ENCODE data around the gene SH3RF2.

SH3RF2 gene

DNA sequence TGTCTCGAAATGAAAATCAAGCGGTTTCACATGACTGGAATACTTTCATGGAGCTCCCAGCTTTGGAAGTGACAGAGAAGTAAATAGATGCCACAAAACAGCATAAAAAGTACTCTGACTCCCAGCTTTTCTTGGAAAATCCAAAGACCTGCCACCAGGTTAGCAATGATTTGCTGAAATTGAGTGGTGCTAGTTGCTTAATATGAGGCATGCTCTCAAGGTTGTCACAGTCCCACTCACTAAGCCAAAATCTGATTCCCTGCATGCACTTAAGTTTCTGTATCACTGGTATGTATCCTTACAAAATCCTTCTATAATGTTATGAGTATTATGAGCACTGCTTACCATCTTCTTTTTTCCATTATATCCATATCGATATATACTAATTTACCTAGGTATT lies 13.0 kb upstream of the SH3RF2 start:
- DNase-seq = no peak

DNA sequence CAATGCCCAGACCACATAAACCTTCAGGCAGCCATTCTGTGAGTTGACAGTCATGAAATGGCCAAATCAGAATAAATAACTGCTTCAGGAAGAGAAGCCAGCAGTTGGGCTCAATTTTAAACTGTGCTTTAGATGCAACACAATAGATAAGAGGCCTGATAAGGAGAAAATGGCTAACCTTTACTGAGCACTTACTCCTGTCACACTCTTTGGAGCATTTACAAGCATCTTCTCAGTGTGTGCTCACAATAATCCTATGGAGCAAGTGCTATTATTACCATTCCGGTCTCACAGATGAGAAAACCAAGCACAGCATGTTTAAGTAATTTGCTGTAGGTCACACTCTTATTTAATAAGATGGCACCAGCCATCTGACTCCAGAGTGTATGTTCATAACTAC lies 11.5 kb upstream of the SH3RF2 start:
- no peak for DNase-seq

DNA sequence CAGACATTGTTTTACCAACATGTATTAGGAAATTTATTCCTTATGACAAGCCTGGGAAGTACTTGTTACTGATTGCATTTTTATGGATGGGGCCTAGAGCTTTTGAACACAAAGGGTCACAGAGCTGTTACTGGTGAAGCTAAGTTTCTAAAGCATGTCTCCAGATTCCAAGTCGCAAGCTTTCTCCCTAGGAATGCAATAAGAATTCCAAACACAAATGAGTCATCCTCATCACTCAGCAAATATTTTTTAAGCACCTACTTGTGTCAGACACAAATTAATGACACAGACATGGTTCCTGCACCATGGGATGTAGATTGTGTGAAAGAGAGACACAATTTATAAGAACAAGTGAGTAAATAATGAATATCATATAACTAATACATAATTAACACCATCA lies 11.0 kb upstream of the SH3RF2 start:
- no peak for DNase-seq

DNA sequence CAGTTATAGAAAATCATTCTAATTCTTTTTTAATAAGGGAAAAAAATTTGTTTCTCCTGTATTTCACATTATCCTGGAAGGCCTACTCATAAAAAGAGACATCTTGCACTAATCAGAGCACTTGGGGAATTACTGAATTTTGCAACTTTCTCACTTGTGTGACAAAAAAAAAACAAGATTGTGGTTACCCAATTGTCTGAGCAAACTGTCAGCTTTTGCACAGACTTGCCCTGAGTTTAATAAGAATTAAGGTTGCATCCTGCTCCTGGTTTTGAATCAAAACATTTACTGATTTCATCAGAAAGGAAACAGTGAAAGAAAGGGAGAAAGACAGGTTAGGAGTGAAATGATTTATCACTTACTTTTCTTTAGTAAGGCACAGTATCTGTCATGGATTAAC lies 10.6 kb upstream of the SH3RF2 start:
- no peak for DNase-seq

DNA sequence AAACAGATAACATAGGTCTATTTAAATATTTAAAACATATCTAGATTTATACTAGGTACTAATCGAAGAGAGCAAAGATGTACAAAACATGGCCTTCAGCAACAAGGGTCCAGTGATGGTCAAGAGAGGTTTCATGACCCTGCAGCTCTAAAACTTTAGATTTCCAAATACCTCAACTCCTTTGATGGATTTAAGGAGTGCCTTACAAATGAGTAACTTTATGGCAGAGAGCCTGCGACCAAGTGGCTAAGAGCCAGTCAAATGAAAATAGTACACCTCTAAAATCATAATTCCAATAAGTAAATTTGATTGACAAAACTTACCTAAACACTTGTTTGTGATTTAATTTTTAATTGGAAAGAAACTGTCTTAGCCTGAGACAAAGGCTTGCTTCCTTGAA lies 4.7 kb upstream of the SH3RF2 start:
- no peak for DNase-seq

DNA sequence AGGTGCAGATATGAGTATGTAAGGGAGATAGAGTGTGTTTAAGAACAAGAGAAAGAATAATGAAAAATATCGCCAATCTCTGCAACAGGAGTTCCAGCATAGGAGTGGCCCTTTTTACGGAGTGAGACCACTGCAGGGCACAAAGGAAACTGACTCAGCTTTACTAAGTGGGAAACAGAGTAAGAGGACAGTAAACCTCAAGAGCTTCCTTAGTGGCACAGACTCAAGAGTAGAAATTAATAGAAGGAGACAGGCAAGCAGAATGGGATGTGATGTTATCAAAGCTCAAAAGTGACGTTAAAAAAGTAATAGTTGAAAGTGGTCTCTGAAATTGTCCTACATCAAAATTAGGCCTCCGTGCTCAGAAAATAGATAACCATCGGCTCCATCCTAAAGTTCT lies 2.1 kb upstream of the SH3RF2 start:
- DNase-seq = no peak

DNA sequence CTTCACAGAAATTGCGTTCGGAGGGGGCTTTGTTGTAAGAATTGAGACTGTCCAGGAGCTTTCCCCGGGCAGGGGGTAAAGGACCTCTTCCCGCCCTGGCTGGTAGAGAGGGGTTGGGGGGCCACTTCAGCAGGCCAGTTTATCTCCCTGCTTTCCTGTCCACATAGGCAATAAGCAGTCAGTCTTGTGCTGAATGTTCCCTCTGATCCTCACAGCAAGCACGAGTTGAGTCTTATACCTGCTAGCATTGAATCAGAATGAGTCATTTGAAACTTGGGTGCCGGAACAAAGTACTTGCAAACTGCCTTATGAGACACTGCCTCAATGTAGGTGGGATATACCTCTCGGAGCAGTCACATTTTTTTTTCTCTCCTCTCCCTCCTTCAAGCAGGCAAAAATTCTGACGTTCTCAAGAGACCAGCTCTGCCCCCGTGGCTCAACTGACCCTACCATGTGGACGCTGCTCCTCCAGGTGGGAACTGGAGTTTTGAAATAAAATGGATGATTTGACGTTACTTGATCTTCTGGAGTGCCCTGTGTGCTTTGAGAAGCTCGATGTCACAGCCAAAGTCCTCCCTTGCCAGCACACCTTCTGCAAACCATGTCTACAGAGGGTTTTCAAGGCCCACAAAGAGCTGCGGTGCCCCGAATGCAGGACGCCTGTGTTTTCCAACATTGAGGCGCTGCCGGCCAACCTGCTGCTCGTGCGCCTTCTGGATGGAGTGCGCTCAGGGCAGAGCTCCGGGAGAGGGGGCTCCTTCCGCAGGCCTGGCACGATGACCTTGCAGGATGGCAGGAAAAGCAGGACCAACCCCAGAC lies 1.3 kb downstream of the SH3RF2 start:
- no peak for DNase-seq

DNA sequence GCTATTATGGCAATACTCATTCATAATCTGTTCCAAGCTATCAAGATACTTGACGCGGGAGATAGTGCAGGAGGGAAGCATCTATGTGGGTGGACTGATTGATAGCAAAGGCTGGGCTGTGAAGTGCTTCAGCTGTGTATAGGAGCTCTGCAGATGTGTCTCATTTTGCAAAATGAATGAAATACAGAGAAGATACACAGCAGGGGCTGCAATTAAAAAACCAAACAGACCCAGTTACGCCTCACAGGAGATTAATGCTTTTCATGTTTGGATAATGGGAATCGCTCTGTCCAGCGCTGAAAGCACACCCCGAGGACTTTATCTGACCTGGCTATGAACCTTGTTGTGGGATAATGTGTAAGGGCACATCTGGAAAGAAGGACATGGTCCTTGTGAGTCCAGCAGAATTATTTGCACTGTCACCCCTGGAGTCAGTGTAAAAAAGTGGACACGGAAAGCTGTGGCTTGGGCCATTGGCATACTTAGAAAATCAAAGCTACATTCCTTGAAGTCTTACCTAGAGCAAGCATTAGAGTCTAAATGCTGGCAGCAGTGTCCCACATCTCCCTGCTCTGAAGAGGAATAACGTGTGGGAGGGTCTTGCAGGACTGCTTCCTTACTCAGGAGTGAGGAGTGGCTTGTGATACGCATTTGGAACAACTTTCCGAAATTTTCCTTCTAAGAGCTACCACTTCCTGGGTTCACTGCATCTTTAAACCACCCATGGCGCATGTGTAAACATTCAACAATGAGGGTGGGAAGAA lies 2.6 kb downstream of the SH3RF2 start:
- no peak for DNase-seq

DNA sequence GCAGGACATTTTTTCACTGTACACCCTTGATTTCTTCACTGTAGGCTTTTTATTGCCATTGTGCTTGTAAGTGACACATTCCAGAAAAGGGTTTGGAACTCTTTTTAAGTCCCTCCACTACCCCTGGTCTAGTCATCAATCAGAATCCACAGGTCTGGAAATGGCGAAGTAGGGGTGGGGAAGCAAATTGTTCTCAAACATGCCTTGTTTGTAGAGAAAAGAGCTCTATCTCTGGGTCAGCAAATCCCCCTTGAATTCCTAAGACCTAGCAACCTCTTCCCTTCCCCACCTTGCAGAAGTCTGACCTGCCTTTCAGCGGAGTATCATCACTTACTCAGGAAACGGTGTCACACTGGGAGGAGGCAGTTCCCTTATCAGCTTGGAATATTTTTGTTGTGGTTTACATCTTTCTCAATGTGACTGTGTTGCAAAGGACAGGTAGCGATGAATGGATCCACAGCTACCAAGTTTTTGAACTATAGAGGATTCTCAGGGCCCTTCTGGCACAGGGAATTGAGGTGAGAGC lies 3.2 kb downstream of the SH3RF2 start:
- no peak for DNase-seq

DNA sequence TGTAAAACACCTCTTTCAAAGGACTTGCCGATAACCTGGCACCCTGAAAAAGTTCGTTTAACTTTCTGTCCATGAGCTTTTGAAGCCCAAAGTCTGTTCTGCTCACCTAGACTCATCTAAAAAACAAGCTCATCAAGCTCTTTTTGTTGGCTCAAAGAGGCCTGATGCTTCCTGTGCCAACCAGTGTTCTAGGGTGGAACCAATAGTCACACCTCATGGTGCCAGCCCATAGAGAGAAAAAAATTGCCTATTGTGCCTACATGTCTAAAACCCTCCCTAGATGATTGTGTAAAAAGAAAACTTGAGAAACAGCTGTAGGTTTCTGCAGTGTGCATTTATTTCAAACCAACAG lies 4.7 kb downstream of the SH3RF2 start:
- DNase-seq = no peak

DNA sequence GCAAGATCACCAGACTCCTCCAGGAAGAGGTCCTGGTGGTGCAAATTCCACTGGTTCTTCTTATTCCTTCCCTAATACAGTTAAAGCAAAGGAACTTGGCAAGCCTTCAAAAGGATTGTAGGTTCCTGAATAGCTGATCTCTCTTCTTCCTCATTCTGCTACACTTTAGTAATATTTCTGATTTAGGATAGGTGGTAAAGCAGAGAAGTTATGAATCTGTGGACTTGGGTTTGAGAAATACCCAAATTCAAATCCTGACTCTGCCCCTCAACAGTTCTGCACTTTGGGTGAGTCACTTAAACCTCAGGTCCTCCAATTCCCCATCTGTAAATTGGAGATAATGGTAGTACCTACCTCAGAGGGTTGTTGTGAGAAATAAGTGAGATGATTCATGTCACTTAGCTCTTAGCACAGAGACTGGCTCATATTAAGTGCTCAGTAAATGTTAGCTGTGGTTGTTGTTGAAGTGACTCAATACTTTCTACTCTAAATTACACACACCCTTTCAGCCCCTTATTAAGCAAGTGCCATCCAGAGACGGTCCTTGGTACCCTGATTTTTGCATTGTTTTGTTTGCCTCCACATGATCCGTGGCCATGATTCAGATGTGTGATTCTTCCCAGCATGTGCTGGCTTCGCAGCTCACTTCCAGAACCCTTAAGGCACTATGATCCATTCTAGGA lies 5.2 kb downstream of the SH3RF2 start:
- no peak for DNase-seq

DNA sequence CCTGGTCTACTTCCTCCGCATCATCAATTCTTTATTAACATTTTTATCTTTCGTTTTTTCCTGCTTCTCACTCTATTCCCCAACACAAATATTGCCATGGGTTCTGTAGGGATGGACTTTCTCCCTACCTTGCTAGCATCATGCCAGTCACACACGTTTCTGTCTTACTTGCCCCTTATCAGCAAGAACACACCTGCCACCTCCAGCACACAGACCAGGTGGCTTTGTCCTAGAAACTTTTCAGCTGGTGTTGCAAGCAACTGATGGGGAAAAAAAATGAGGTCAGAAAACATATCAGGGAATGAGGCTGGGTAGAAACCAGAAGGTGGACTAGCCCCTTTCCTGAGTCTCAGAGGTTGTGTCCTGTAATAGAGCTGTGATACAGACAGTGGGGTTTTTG lies 5.8 kb downstream of the SH3RF2 start:
- DNase-seq = no peak

DNA sequence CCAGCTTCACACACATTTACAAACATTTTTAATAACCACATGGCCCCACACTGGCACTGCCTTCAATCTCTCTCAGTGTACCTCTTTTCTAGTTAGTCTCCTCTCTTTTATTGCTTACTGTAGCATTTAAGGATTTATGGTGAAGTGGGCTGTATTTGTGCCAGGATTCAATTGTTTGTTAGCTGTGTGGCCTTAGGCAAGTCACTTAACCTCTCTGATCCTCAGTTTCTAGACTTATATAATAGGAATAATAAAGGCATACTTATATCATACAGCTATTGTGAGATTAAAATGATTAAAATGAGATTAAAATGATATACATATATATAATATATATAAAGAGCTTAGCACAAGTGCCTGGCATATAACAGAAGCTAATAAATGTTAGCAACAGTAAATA lies 6.4 kb downstream of the SH3RF2 start:
- DNase-seq = no peak

DNA sequence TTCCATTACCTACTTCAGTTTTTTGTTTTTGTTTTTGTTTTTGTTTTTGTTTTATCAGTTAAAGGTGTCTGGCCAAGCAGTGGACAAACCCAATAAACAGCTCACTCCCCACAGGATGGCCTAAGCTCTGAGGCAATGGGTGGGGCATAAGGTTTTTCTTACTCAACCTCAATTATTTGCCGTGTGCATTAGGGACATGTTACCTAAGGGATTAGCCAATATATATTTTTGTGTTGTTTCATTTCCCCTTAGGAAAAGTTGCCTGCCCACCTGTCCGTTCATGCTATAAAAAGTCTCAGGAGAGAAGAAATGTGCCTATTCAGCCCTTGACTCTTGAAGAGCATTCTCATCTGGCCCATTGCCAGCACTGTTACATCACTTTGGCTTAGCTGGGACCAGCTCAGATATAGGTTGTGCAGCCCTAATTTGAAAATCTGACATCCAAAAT lies 7.3 kb downstream of the SH3RF2 start:
- DNase-seq = no peak

DNA sequence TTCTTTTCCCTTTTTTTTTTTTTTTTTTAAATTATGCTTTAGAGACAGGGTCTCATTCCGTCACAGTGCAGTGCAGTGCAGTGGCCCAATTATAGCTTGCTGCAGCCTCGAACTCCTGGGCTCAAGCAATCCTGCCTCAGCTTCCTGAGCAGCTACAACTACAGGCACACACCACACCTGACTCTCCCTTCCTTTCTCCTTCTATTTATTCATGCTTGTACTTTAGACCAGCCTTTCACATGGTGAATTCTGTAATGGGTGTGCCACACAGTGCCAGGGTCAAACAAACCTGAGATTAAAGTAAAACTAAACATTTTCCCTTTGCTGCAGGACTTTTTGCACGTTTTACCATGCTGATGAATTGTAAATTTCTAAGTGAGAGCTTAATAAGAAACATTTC lies 8.0 kb downstream of the SH3RF2 start:
- DNase-seq = no peak

DNA sequence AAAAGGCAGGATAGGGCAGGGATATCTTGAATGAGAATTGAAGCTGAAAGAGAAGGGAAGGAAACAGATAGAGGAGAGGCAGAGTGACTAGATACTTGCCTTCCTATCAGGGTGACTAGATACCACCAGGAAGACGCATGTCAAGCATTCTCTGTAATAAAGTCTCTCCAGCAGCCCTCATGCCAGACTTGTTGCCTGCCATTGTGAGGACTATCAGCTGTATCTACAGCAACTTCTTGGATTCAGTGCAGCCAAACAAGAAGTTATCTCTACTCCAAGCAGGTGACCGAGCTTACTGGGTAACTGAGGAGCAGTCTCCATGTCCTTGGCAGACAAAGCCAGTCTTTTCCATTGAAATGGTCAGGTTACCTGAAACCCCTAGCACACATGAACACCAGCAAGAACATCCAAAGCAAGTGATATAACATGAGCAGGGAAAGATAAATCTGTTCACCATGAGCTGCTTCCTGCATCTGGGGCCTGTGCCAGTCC lies 9.3 kb downstream of the SH3RF2 start:
- DNase-seq = no peak

DNA sequence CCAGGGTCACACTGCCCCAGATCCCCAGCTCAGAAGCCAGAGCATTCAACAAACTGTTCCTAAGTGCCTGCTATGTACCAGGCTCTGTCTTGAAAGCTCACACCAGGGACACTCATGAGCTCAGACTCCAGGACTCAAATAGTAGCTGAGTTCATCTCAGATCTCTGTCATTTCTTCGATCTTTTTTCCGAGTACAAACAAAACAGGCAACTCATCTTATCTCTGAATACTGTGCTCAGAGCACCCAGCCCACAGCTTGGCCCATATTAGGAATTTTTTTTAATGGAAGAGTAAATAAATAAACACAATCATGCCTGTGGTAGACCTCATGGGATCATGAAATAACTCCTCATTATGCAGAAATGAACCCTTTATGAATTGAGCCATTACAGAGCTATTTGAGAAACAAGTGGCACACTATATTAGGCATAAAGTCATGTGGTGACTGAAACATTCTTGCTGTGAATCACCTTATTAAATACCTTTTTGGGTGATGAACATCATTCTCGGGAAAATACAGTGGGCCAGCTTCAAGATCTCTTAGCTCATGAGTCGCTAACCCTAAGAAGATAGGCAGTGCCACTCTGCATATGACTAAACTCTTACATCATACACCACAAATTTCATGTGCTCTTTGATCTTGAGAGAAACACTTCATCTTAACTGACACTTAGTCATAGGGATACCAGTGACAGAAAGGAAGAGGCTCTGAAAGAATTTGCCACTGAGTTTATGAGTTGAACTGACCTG lies 9.9 kb downstream of the SH3RF2 start:
- DNase-seq = no peak

DNA sequence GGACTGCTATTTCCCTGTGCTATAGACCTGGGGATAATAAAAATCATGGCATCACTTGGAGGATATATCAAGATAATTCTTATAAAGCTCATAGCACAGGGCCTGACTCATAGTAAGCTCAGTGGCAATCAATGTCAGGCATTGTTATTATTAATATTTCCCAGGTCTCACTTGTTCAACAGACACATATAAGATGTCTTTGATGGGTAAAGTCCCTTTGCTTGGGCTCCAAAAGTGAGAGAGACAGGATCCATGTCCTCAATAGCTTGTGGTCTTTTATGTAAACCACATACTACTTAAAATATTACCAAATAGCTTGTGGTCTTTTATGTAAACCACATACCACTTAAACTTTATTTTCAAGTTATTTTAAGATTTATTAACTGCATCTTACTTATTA lies 11.2 kb downstream of the SH3RF2 start:
- no peak for DNase-seq

DNA sequence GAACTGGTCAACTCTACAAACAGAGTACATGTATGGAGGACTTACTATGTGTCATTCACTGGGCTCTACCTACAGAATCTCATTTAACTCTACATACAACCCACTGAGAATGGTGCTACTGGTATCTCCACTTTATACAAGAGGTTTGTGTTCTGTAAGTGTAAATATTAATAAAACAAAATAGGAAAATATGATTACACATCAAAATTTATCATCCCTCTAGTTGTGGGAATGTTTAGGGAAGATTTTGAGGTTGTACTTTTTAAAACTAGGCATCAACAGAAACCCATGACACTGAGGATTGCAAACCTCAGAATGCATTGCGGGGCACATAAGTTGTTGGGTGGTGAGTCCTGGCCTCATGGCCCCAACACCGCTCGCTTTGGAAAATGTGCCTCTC lies 11.7 kb downstream of the SH3RF2 start:
- no peak for DNase-seq

DNA sequence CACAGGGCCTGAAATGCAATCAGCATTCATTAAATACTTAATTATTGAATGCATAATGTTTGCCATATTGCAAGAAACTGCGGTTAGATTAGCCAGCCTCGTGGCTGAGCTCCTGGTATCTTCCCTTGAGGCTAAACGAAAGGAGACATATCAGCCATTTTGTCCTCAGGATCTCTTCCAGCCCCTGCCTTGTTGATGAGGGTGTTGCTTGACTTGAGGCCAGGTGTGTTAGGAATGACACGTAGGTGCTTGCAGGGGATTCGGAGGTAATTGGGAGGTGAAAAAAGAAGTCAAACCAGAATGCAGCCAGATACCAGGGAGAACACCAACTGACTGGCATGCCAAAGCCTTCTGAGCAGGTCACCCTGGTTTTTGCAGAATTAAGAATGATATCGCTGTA lies 12.5 kb downstream of the SH3RF2 start:
- DNase-seq = no peak

DNA sequence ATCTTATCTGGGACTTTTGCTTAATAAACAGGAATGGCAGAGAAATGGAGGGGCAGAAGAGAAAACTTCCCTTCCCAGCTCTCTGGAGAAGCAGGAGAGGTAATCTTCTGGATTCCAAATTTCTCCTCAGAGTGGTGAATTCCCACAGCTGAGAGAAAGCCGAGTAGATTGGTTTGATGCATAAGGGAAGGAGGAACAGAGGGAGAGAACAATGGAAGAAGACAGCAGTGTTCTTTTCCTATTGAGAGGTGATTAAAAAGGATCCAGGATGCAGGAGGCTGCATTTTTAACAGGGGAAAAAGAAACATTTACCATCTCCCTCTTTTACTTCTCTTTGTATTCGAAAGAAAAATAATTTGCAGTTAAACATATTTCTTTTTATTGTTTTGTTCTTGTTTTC lies 13.1 kb downstream of the SH3RF2 start:
- DNase-seq = no peak

DNA sequence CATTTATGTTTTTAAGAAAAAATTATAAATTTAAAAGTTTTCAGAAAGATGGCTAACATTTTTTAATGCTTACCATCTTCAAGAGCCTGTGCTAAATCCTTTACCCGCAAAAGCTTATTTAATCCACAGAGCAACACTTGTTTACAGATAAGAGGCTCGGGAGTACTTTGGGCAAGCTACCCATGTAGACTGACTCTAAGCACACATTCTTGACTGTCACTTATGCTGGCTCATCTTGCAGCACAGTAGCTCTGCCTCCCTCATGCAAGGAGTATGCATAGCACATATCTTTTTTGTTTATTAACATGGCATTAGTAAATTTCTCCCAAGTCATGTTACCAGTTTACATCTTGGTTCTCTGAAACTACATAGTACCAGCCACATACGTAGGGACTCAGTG lies 14.7 kb downstream of the SH3RF2 start:
- no peak for DNase-seq

DNA sequence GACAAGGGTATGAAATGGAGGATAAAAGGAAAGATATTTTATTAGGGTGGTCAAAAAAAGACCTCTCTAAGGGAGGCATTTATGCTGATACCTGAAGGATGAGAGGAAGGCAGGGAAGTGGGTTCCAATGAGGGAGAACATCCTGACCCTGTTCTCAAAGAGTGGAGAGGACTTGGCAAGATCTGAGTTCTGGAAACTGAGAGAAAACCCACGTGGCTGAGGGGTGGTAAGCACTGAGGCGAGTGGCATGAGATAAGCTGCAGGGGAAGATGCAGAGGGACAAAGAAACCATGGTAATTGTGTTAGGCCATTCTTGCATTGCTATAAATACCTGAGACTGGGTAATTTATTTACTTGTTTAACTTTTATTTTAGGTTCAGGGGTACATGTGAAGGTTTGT lies 16.8 kb downstream of the SH3RF2 start:
- no peak for DNase-seq

Data from activated gamma-delta T cell (primary cell).